Keratinocyte (primary cell): ENCODE measurements around the gene ADM.

ENCODE experiments used
- CTCF ChIP-seq, 3 experiments: IDR thresholded peaks in 1 of 3; conservative IDR thresholded peaks in 1 of 3; optimal IDR thresholded peaks in 1 of 3; 2 replicates in 2 of 3; 3 replicates in 1 of 3; pipeline versions ENCODE3 to v1.5.1; 2011; ENCODE audit warnings: low read length in 3 of 3, mild to moderate bottlenecking in 3 of 3, moderate library complexity in 2 of 3, control low read depth in 1 of 3, inconsistent platforms in 1 of 3; ENCODE audit not compliant: insufficient read depth in 2 of 3; ENCODE audit errors: extremely low read depth in 1 of 3
- EZH2 ChIP-seq: IDR thresholded peaks from one replicate; pipeline ENCODE4 v1.6.1; 2012; ENCODE audit warnings: inconsistent platforms, mild to moderate bottlenecking, low read length, moderate library complexity

- TF ChIP-seq CTCF (optimal IDR thresholded peaks at IDR 0.05 in 1 of 3, IDR thresholded peaks at IDR 0.05 in 1 of 3, conservative IDR thresholded peaks at IDR 0.05 in 1 of 3; ENCODE audit: extremely low read depth in 1 of 3, insufficient read depth in 2 of 3, low read length in 3 of 3) (no peak), EZH2 (no peak)
These were observed 13.6 kb downstream of the ADM start for GRCh38 chr11:10318527-10318802.
